Measurements from ENCODE around the gene GRIK1.

Gene GRIK1

GRCh38 chr21:29581393-29581792, 358.4 kb downstream of the GRIK1 start:
- no peak for DNase-seq

GRCh38 chr21:29580732-29581285, 359.0 kb downstream of the GRIK1 start:
- DNase-seq, result no peak

DNA sequence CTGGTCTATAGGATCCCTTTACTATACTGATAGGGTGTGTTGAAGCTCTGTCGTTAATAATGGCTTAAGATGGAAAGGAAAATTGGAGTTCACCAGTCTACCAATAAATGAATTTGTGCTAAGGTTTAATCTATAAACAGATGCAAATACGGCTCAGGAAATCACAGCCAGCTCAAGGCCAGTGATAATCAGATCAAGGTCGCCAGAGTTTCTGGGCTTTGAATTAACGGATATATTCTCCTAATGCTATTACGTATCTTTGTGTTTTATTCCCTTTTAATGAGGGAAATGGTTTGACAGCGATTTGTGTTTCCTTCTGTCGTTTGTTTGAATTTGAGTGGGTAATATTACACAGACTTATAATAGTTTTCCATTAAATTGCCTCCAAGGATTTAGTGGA, 361.5 kb downstream of the GRIK1 start:
- DNase-seq, result no peak

GRCh38 chr21:29571949-29572348, 367.8 kb downstream of the GRIK1 start:
- no peak for DNase-seq

GRCh38 chr21:29568020-29568697, 371.6 kb downstream of the GRIK1 start:
- DNase-seq, result no peak

DNA sequence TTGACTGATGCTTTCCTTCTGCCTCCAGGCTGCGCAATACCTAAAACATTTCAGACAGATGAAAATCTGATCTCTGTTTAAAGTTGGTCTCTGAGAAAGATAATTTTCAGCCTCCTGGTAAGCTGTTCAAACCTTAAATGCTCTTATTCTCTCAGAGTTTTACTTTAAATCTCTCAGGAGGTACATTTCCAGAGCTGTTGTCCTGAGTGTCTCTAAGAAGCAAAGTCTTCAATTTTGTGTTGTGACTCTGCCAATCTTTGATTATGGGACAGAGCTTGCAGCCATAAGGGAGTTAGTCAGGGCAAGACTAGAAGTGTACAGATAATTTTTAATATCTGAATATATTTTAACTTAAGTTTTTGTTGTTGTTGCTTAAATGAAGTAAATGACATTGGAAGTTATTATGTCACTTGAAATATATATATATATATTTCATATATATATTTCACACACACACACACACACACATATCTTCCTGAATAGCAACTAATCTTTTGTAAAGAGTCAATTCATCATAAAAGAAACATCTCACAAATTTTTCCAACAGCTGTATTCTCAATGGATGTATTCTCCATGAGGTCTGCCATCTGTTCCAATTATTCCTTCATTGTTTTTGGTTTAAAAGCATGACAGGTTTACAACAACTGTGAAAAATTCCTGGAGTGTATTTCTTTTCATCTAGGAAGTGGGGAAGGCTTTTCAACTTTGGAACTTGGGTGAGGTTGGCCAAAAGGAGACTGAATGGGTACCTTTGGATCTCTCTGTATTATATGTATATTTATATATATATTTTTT, 381.7 kb downstream of the GRIK1 start:
- no peak for DNase-seq

DNA sequence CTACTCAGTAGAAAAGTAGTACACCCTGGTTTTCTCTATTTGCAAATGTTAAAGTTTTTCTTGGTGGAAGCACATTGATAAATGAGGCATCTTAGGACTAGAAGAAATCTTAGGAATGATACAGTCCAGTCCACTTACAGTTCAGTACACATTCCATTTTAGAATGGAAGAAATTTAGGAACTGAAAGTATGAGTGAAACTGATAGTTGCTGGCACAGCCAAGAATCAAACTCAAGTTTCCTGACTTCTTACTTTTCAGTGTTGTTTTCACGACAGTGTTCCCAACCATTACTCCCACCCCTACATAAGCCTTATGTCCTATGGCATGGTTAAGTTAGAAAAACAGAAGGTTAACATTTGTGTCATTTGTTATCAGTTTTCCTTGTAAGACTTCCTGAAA, 382.6 kb downstream of the GRIK1 start:
- no peak for DNase-seq

GRCh38 chr21:29555601-29556000, 384.2 kb downstream of the GRIK1 start:
- no peak for DNase-seq

- DNase-seq, result no peak
Measured at GRCh38 chr21:29550205-29550604, 389.6 kb downstream of the GRIK1 start.

- no peak for DNase-seq
Measured at GRCh38 chr21:29549614-29550013, 390.2 kb downstream of the GRIK1 start.

- no peak for DNase-seq
Measured at GRCh38 chr21:29547998-29548397, 391.8 kb downstream of the GRIK1 start.

DNA sequence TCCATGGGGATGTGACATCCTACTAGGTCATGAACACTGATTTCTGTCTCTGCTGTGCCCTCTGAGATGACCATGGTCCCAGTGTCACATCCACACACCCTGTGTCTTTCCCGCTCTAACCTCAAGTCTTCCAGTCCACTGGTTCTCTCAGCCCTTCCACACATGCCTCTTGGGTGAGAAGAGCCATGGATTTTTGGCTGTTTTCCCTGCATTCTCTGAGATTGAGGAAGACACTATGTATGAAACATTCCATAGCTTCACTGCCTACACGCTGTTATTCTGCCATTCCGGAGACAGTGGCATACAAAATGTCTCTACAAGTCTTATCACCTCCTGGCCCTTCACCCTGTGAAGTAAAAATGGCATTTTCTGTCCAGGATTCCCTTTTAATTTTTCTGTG, 393.7 kb downstream of the GRIK1 start:
- DNase-seq, result no peak

GRCh38 chr21:29540289-29540688, 399.5 kb downstream of the GRIK1 start:
- DNase-seq, result no peak

- DNase-seq, result no peak
Measured at GRCh38 chr21:29538115-29538514, 401.7 kb downstream of the GRIK1 start.

GRCh38 chr21:29534448-29534847, 405.3 kb downstream of the GRIK1 start:
- DNase-seq, result no peak

- DNase-seq, result no peak
Measured at GRCh38 chr21:29529139-29529538, 410.7 kb downstream of the GRIK1 start.

- no peak for DNase-seq
Measured at GRCh38 chr21:29526545-29526944, 413.3 kb downstream of the GRIK1 start.

DNA sequence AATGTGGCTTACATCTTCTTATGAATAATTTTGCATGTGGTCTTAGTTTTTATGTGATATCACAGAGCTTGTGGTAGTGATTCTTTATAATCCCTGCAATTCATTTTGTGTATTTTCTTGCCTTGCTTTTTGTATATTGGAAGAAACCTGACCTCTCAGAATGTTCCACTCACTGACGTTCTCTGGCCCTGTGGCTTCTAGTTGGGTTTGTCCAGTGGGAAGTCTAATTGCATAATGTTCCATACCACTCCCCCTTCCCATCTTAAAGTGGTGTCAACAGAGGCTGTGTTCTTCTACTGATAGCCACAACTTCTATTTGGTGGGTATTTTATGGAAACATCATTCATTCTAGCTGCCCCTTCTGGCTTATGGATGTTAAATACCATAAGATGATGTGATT, 415.7 kb downstream of the GRIK1 start:
- DNase-seq, result no peak

GRCh38 chr21:29523646-29524045, 416.1 kb downstream of the GRIK1 start:
- DNase-seq, result no peak

GRCh38 chr21:29521872-29522271, 417.9 kb downstream of the GRIK1 start:
- no peak for DNase-seq

DNA sequence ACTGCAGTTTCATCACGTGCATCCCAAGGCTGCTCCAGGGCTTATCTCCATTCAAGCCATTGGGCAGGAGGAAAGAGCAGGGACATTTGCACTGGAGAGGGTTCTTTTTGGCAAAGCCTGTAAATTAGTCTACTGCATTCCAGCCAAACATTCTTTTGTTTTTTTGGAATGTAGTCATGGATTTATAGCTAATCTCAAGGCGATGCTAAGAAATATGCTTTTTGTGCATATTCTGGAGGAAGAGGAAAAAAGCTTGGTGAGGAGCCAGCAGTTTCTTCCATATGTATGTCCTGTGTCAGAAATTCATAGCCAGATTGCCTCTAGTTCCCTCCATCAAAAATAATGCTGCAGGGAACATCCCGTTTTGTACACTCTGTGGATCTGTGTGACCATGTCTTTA, 419.6 kb downstream of the GRIK1 start:
- DNase-seq, result no peak

DNA sequence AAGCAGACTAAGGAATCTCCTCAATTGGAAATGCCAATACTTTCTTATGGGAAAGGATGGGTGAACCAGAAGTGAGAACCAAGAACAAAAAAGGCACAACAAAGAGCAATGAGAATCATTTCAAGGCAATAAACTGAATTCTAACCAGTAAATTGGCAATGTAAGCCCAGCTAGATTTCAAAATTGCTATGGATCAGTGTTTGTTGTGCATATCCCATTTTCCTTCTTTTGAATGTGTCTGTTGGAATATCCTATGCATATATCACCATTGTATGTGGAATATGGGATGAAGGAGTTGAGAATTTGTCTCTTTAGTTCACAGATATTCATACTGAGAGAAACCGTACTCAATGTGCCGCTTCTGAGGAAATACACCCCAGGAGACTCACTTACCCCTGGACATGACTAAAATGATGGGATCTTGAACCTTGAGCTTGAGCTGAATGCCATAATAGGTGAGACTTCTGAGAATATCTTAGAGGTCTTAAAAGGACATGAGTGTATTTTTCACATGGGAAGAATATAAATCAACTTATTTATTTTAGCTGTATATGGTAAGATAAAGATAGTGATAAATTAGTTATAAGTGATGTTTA, 425.0 kb downstream of the GRIK1 start:
- DNase-seq, result no peak

- DNase-seq, result no peak
Measured at GRCh38 chr21:29513535-29513934, 426.3 kb downstream of the GRIK1 start.

- DNase-seq, result no peak
Measured at GRCh38 chr21:29511096-29511495, 428.7 kb downstream of the GRIK1 start.
